K562 (cell line): ENCODE measurements around the gene SNX12. TPM values are rescaled to one million over a fixed set of nuclear protein-coding genes. Genes with fewer than 3 reads are reported as not detected.

Experiments
- CEBPB ChIP-seq: fragments of 450-650 bp; IDR thresholded peaks from 2 replicates; pipeline ENCODE4 v1.6.1; 2016; ENCODE audit warnings: missing genetic modification characterization, missing compliant biosample characterization
- HDAC6 ChIP-seq: IDR thresholded peaks from 2 replicates; pipeline ENCODE4 v1.6.1; 2012; ENCODE audit warnings: low read depth, mild to moderate bottlenecking, control low read depth, inconsistent platforms, low read length, moderate library complexity
- POLR2AphosphoS2 ChIP-seq: IDR thresholded peaks from 2 replicates; pipeline ENCODE4 v1.6.1; 2012; ENCODE audit warnings: low read length, improper control_type of control experiment
- ZKSCAN8 ChIP-seq: fragments of 200-800 bp; sonication (Bioruptor generic); IDR thresholded peaks from 2 replicates; pipeline ENCODE4 v1.6.1; 2016; ENCODE audit warnings: missing genetic modification characterization, missing compliant biosample characterization
- polyA plus RNA-seq, 8 experiments: library from polyadenylated mRNA; depleted of rRNA in 4 of 8; stranded (reverse) in 5 of 8; unstranded in 3 of 8; fragments of >200 nt; fragmentation: Nextera tagmentation in 2 of 8; fragmentation: Illumina TruSeq in 1 of 8; extraction: Ambion mirVana in 2 of 8; extraction: Trizol in 1 of 8; gene quantifications; 2 replicates each; pipeline versions ENCODE4 v1.2.1 to v1.2.3, GENCODE V29; 2011 to 2014; ENCODE audit warnings: inconsistent platforms in 1 of 8, missing spikeins in 1 of 8
- total RNA-seq, 7 experiments: library from RNA; depleted of rRNA in 6 of 7; stranded (reverse); fragments of >200 nt in 6 of 7; fragmentation: Illumina TruSeq in 2 of 7; extraction: Trizol in 2 of 7; gene quantifications; 2 replicates each; pipeline versions ENCODE4 v1.2.1 to v1.2.3, GENCODE V29; 2011 to 2021; ENCODE audit warnings: low replicate concordance in 1 of 7
- TF ChIP-seq, protein P1 (sequence below): fragments of 450-650 bp; formaldehyde crosslinking; IDR thresholded peaks from 2 replicates; pipeline ENCODE4 v1.4.0; 2022; ENCODE audit warnings: mild to moderate bottlenecking, moderate library complexity
- TF ChIP-seq, protein P2 (sequence below), 2 experiments: fragments of 450-650 bp; conservative IDR thresholded peaks; 2 replicates each; pipeline ENCODE4 v1.6.1; 2017; ENCODE audit warnings: mild to moderate bottlenecking in 2 of 2, moderate library complexity in 2 of 2
- TF ChIP-seq, protein P3 (sequence below): fragments of 250-450 bp; sonication (Bioruptor Pico); IDR thresholded peaks from 2 replicates; pipeline ENCODE4 v1.5.0; 2020; ENCODE audit warnings: mild to moderate bottlenecking
- TF ChIP-seq, protein P4 (sequence below): fragments of 250-450 bp; sonication (Bioruptor Pico); IDR thresholded peaks from 2 replicates; pipeline ENCODE4 v1.5.0; 2020; ENCODE audit warnings: mild to moderate bottlenecking, borderline replicate concordance
- TF ChIP-seq, protein P5 (sequence below), 2 experiments: fragments of 450-650 bp; IDR thresholded peaks; 2 replicates each; pipeline ENCODE4 v1.6.1; 2016; ENCODE audit warnings: mild to moderate bottlenecking in 2 of 2, borderline replicate concordance in 1 of 2, low read depth in 1 of 2, moderate library complexity in 1 of 2
- TF ChIP-seq, protein P6 (sequence below): sonication (generic); formaldehyde crosslinking; IDR thresholded peaks from 2 replicates; pipeline ENCODE4 v1.9.0; 2022; ENCODE audit warnings: mild to moderate bottlenecking, missing genetic modification reagents

SNX12 gene
- total and polyA plus RNA-seq, 9 of the 15 experiments (the other 6 are each of a cell fraction or from before 2014, with no cell fraction given), result 12.7 to 50.3 (median 37.1) TPM

DNA sequence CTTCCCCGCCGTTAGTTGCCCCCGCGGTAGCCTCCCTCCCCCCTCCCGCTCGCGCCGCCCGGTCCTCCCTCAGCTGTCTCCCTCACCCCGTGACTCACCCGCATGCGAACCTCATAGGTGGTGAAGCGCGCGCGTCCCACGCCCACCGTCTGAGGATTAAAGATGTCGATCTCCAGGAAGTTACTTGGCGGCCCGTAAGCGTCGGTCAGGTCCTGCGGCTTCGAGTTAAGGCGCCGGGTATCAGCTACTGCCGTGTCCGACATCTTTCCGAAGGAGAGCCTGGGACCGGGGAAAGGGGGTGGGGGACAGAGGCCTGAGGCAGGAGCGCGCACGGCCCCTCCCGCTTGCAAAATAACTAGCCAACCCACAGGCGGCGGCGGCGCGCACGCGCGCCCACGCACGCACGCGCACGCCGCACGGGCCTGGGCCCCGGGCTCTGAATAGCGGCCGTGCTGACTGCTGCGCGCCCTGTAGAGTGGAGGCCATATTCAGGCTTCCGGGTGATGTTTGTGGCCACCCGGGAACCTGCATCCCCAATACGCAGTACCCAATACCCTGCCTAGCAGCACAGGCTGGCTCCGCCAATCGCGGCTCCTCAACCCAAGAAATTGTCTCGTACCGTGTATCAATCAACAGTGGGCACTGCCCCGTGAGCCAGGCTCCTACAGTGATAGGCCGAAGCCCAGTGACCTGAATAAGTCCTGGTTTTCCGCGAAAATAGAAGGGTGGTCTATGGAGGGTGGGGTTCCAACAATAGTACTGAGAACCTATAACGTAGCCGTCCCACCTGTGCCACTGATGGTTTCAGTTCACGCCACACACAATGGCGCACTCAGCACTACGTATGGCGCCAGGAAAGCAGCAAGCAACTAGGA, at the start of gene SNX12 (continued):
- TF ChIP-seq, protein P1, sequence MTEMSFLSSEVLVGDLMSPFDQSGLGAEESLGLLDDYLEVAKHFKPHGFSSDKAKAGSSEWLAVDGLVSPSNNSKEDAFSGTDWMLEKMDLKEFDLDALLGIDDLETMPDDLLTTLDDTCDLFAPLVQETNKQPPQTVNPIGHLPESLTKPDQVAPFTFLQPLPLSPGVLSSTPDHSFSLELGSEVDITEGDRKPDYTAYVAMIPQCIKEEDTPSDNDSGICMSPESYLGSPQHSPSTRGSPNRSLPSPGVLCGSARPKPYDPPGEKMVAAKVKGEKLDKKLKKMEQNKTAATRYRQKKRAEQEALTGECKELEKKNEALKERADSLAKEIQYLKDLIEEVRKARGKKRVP (CRISPR knock-in tag), result no peak
- TF ChIP-seq, protein P2, sequence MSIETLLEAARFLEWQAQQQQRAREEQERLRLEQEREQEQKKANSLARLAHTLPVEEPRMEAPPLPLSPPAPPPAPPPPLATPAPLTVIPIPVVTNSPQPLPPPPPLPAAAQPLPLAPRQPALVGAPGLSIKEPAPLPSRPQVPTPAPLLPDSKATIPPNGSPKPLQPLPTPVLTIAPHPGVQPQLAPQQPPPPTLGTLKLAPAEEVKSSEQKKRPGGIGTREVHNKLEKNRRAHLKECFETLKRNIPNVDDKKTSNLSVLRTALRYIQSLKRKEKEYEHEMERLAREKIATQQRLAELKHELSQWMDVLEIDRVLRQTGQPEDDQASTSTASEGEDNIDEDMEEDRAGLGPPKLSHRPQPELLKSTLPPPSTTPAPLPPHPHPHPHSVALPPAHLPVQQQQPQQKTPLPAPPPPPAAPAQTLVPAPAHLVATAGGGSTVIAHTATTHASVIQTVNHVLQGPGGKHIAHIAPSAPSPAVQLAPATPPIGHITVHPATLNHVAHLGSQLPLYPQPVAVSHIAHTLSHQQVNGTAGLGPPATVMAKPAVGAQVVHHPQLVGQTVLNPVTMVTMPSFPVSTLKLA (conservative IDR thresholded peaks at IDR 0.05), result peak; percentile 71 to 85
- TF ChIP-seq, protein P3, sequence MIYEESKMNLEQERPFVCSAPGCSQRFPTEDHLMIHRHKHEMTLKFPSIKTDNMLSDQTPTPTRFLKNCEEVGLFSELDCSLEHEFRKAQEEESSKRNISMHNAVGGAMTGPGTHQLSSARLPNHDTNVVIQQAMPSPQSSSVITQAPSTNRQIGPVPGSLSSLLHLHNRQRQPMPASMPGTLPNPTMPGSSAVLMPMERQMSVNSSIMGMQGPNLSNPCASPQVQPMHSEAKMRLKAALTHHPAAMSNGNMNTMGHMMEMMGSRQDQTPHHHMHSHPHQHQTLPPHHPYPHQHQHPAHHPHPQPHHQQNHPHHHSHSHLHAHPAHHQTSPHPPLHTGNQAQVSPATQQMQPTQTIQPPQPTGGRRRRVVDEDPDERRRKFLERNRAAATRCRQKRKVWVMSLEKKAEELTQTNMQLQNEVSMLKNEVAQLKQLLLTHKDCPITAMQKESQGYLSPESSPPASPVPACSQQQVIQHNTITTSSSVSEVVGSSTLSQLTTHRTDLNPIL (CRISPR knock-in tag), result no peak
- TF ChIP-seq HDAC6 (no peak), ZKSCAN8 (CRISPR knock-in tag) (0 out of 2 replicates have a peak, but pooled peaks have one; percentile 45), POLR2AphosphoS2 (no peak), CEBPB (tag) (no peak)
- TF ChIP-seq, protein P4, sequence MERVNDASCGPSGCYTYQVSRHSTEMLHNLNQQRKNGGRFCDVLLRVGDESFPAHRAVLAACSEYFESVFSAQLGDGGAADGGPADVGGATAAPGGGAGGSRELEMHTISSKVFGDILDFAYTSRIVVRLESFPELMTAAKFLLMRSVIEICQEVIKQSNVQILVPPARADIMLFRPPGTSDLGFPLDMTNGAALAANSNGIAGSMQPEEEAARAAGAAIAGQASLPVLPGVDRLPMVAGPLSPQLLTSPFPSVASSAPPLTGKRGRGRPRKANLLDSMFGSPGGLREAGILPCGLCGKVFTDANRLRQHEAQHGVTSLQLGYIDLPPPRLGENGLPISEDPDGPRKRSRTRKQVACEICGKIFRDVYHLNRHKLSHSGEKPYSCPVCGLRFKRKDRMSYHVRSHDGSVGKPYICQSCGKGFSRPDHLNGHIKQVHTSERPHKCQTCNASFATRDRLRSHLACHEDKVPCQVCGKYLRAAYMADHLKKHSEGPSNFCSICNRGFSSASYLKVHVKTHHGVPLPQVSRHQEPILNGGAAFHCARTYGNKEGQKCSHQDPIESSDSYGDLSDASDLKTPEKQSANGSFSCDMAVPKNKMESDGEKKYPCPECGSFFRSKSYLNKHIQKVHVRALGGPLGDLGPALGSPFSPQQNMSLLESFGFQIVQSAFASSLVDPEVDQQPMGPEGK (CRISPR knock-in tag), result no peak
- TF ChIP-seq, protein P5, sequence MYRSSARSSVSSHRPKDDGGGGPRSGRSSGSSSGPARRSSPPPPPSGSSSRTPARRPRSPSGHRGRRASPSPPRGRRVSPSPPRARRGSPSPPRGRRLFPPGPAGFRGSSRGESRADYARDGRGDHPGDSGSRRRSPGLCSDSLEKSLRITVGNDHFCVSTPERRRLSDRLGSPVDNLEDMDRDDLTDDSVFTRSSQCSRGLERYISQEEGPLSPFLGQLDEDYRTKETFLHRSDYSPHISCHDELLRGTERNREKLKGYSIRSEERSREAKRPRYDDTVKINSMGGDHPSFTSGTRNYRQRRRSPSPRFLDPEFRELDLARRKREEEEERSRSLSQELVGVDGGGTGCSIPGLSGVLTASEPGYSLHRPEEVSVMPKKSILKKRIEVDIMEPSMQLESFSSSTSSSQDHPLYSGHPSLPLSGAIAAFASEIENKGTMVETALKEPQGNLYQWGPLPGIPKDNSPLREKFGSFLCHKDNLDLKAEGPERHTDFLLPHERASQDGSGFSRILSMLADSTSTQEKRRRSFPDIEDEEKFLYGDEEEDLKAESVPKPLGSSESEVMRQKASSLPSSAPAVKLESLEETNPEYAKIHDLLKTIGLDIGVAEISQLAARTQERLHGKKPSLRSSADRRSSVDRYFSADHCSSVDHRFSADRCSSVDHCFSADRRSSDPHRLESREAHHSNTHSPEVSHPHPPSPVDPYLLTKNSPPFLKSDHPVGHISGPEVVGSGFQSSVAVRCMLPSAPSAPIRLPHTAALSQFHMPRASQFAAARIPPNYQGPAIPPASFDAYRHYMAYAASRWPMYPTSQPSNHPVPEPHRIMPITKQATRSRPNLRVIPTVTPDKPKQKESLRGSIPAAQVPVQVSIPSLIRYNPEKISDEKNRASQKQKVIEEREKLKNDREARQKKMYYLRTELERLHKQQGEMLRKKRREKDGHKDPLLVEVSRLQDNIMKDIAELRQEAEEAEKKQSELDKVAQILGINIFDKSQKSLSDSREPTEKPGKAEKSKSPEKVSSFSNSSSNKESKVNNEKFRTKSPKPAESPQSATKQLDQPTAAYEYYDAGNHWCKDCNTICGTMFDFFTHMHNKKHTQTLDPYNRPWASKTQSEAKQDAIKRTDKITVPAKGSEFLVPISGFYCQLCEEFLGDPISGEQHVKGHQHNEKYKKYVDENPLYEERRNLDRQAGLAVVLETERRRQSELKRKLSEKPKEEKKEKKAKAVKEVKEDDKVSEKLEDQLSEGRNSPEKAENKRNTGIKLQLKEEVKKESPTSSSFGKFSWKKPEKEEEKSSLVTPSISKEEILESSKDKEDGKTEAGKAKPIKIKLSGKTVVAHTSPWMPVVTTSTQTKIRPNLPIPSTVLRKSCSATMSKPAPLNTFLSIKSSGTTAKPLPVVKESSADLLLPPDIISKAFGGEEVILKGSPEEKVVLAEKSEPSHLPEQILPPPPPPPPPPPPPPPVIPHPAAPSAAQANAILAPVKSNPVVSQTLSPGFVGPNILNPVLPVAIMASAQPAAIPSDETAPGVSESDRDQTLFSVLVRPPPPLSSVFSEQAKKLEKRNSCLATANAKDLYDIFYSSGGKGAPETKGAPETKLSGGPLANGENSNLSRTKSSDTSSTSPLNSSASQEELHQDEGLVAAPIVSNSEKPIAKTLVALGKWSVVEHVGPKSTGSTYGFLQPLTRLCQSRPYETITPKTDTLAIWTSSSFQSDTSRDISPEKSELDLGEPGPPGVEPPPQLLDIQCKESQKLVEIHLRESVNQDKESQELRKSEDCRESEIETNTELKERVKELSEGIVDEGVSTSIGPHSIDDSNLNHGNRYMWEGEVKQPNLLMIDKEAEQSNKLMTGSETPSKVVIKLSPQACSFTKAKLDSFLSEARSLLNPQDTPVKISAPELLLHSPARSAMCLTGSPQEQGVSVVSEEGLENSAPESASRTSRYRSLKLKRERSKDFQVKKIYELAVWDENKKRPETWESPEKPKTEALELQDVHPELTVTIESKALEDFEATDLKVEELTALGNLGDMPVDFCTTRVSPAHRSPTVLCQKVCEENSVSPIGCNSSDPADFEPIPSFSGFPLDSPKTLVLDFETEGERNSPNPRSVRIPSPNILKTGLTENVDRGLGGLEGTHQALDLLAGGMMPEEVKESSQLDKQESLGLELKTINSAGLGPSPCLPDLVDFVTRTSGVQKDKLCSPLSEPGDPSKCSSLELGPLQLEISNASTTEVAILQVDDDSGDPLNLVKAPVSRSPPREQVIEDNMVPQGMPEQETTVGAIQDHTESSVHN (IDR thresholded peaks at IDR 0.05; ENCODE audit: borderline replicate concordance in 1 of 2, low read depth in 1 of 2), result no peak
- TF ChIP-seq, protein P6, sequence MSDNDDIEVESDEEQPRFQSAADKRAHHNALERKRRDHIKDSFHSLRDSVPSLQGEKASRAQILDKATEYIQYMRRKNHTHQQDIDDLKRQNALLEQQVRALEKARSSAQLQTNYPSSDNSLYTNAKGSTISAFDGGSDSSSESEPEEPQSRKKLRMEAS (CRISPR knock-in tag), result peak; percentile 56; the same call in 1 of the 2 replicates
